Nephron progenitor cell (in vitro differentiated cells): ENCODE results near the gene PIH1D2.

Source experiments
- DNase-seq: peaks from one replicate; pipeline ENCODE4 v3.0.0; 2021
- H3K27ac Mint-ChIP-seq: 2 replicates; pipeline ENCODE4 v1.8.0; 2021; ENCODE audit warnings: mild to moderate bottlenecking, moderate library complexity, mixed read lengths
- H3K27me3 Mint-ChIP-seq: 2 replicates; pipeline ENCODE4 v1.8.0; 2021; ENCODE audit warnings: mild to moderate bottlenecking, low read depth, mixed read lengths; ENCODE audit not compliant: poor library complexity
- H3K36me3 Mint-ChIP-seq: 2 replicates; pipeline ENCODE4 v1.8.0; 2021; ENCODE audit warnings: low read depth, mixed read lengths
- H3K4me1 Mint-ChIP-seq: 2 replicates; pipeline ENCODE4 v1.8.0; 2021; ENCODE audit warnings: mixed read lengths
- H3K4me3 Mint-ChIP-seq: 2 replicates; pipeline ENCODE4 v1.8.0; 2021; ENCODE audit warnings: mild to moderate bottlenecking, moderate library complexity, mixed read lengths
- H3K9me3 Mint-ChIP-seq: 2 replicates; pipeline ENCODE4 v1.8.0; 2021; ENCODE audit warnings: mild to moderate bottlenecking, moderate library complexity, mixed read lengths
- CTCF ChIP-seq: fragments of 200-600 bp; sonication (generic); IDR thresholded peaks from 2 replicates; pipeline ENCODE4 v1.5.0; 2021; ENCODE audit warnings: antibody characterized with exemption

PIH1D2 gene

GRCh38 chr11:112073941-112074811 lies at the start of gene PIH1D2, which contains the start of gene NKAPD1:
PIH1D2 (minus strand) TSS chr11:112074017; CDS start chr11:112073174, 843 bp downstream.
NKAPD1 (plus strand) TSS chr11:112074299; CDS start chr11:112075575, 1,276 bp downstream.
- Mint-ChIP-seq H3K4me1 (peaks cover 29% of the 10 kb centered on the region), H3K9me3 (no peaks in the 10 kb centered on the region), H3K27me3 (peaks cover 4% of the 10 kb centered on the region), H3K4me3 (peak within 1 kb of the TSS; percentile 96), H3K27ac (peak within 1 kb of the TSS; percentile 100), H3K36me3 (peaks cover 20% of the 10 kb centered on the region)
- no peak for TF ChIP-seq CTCF
- DNase-seq = peak; percentile 71

GRCh38 chr11:112123129-112123528 lies 49.3 kb upstream of the PIH1D2 start:
- Mint-ChIP-seq H3K36me3 (peaks cover 6% of the 10 kb centered on the region), H3K27me3 (peaks cover 3% of the 10 kb centered on the region), H3K4me1 (peaks cover 1% of the 10 kb centered on the region), H3K4me3 (no peak overlapping the region), H3K27ac (no peak overlapping the region), H3K9me3 (peaks cover 10% of the 10 kb centered on the region)
- no peak for DNase-seq
- TF ChIP-seq CTCF = no peak

GRCh38 chr11:112121981-112122615 lies 48.3 kb upstream of the PIH1D2 start:
- Mint-ChIP-seq H3K4me3 (no peak overlapping the region), H3K9me3 (peaks cover 14% of the 10 kb centered on the region), H3K27me3 (peaks cover 3% of the 10 kb centered on the region)

GRCh38 chr11:112118176-112118575 lies 44.4 kb upstream of the PIH1D2 start:
- Mint-ChIP-seq H3K9me3 (peaks cover 22% of the 10 kb centered on the region), H3K4me1 (no peaks in the 10 kb centered on the region), H3K27me3 (peaks cover 3% of the 10 kb centered on the region), H3K36me3 (peaks cover 18% of the 10 kb centered on the region), H3K4me3 (no peak overlapping the region), H3K27ac (no peak overlapping the region)
- no peak for TF ChIP-seq CTCF
- no peak for DNase-seq

More at GRCh38 chr11:112121981-112122615, 48.3 kb upstream of the PIH1D2 start:
- peaks cover 8% of the 10 kb centered on the region for H3K36me3 Mint-ChIP-seq
- H3K27ac Mint-ChIP-seq = no peak overlapping the region
- DNase-seq = no peak
- no peak for TF ChIP-seq CTCF
- H3K4me1 Mint-ChIP-seq = no peaks in the 10 kb centered on the region

- Mint-ChIP-seq H3K27me3 (peaks cover 3% of the 10 kb centered on the region), H3K4me1 (no peaks in the 10 kb centered on the region), H3K36me3 (peaks cover 22% of the 10 kb centered on the region), H3K4me3 (no peak overlapping the region), H3K27ac (no peak overlapping the region), H3K9me3 (peaks cover 32% of the 10 kb centered on the region)
- DNase-seq = no peak
- no peak for TF ChIP-seq CTCF
These were observed 41.6 kb upstream of the PIH1D2 start for GRCh38 chr11:112115386-112115785.
